PC-3 (cell line): ENCODE results near the gene C16orf74. TPM values are rescaled to one million over a fixed set of nuclear protein-coding genes. Genes with fewer than 3 reads are reported as not detected.

Source experiments
- ATAC-seq: fragments of 200-7000 bp; cut with Tn5 transposase; 2 replicates; pipeline ENCODE4 v1.9.1; 2020; ENCODE audit warnings: mild to moderate bottlenecking, moderate library complexity
- BruUV-seq: library from RNA; stranded (reverse); fragments of 400-500 nt; replicated peaks from 2 replicates; lab custom pipeline; 2021; lab: Mats Ljungman, UMichigan
- CTCF ChIA-PET: fragments of 300-600 bp; sonication (Branson Sonifier 250); formaldehyde crosslinking; loops from one replicate; lab custom pipeline; 2022; ENCODE audit warnings: antibody characterized with exemption; lab: Charles Lee
- POLR2A ChIA-PET: fragments of 300-600 bp; sonication (Branson Sonifier 250); formaldehyde crosslinking; loops from one replicate; lab custom pipeline; 2022; ENCODE audit warnings: antibody characterized with exemption; ENCODE audit not compliant: unreplicated experiment; lab: Charles Lee
- DNase-seq: peaks from one replicate; pipeline ENCODE4 v3.0.0-alpha.2; 2015
- H2AFZ ChIP-seq: fragments of 300-600 bp; sonication (generic); 2 replicates; pipeline ENCODE4 v1.6.0; 2016; ENCODE audit warnings: antibody characterized with exemption, low read length
- H3F3A ChIP-seq: fragments of 300-600 bp; sonication (generic); one replicate; pipeline ENCODE4 v1.6.0; 2017; ENCODE audit warnings: antibody characterized with exemption, low read length, control low read depth, mild to moderate bottlenecking; ENCODE audit not compliant: unreplicated experiment
- H3K27ac ChIP-seq: fragments of 300-600 bp; sonication (generic); 2 replicates; pipeline ENCODE4 v1.5.1; 2016; ENCODE audit warnings: mild to moderate bottlenecking, low read length
- H3K27me3 ChIP-seq: fragments of 300-600 bp; sonication (generic); 2 replicates; pipeline ENCODE4 v1.6.1; 2016; ENCODE audit warnings: low read length, mixed read lengths
- H3K36me3 ChIP-seq: fragments of 300-600 bp; sonication (generic); 2 replicates; pipeline ENCODE4 v1.6.1; 2016; ENCODE audit warnings: low read depth, mixed run types, low read length, mixed read lengths
- H3K4me1 ChIP-seq: fragments of 300-600 bp; sonication (generic); 2 replicates; pipeline ENCODE4 v1.5.1; 2016; ENCODE audit warnings: low read length; ENCODE audit not compliant: insufficient read depth
- H3K4me2 ChIP-seq: fragments of 300-600 bp; sonication (generic); 2 replicates; pipeline ENCODE4 v1.6.0; 2016; ENCODE audit warnings: low read length
- H3K4me3 ChIP-seq: fragments of 300-600 bp; sonication (generic); 2 replicates; pipeline ENCODE4 v1.5.1; 2016; ENCODE audit warnings: mild to moderate bottlenecking, low read length, mixed read lengths
- H3K79me2 ChIP-seq: fragments of 300-600 bp; sonication (generic); 2 replicates; pipeline ENCODE4 v1.6.1; 2017; ENCODE audit warnings: low read length, mixed read lengths
- H3K9ac ChIP-seq: fragments of 300-600 bp; sonication (generic); 2 replicates; pipeline ENCODE4 v1.6.0; 2016; ENCODE audit warnings: mild to moderate bottlenecking, low read length
- H3K9me2 ChIP-seq: fragments of 300-600 bp; sonication (generic); replicated peaks from 2 replicates; pipeline ENCODE4 v1.6.1; 2016; ENCODE audit warnings: mixed run types, low read length, mixed read lengths
- H3K9me3 ChIP-seq: fragments of 300-600 bp; sonication (generic); 2 replicates; pipeline ENCODE4 v1.6.1; 2016; ENCODE audit warnings: low read length, mixed read lengths
- H4K20me1 ChIP-seq: fragments of 300-600 bp; sonication (generic); 2 replicates; pipeline ENCODE4 v1.6.1; 2016; ENCODE audit warnings: low read length, mixed read lengths
- CTCF ChIP-seq: fragments of 300-600 bp; sonication (generic); conservative IDR thresholded peaks from 2 replicates; pipeline ENCODE4 v1.5.1; 2017; ENCODE audit warnings: antibody characterized with exemption, low read depth, mild to moderate bottlenecking, low read length
- EZH2 ChIP-seq: fragments of 300-600 bp; sonication (generic); IDR thresholded peaks from one replicate; pipeline ENCODE4 v1.6.1; 2017; ENCODE audit warnings: antibody characterized with exemption, mild to moderate bottlenecking, low read length; ENCODE audit not compliant: unreplicated experiment
- EZH2phosphoT487 ChIP-seq: fragments of 300-600 bp; sonication (generic); IDR thresholded peaks from 2 replicates; pipeline ENCODE4 v1.6.1; 2018; ENCODE audit warnings: mild to moderate bottlenecking, antibody characterized with exemption, low read length, borderline replicate concordance
- intact Hi-C: fragments of 100-400 bp; cut with micrococcal nuclease; formaldehyde crosslinking; loops from 2 replicates; pipeline ENCODE4 v1.9.0; 2023
- total RNA-seq: library from RNA; depleted of rRNA; stranded (reverse); fragments of >200 nt; gene quantifications from 2 replicates; pipeline ENCODE4 v1.2.3, GENCODE V29; 2014

C16orf74 gene
- total RNA-seq, 1 experiment from 2014 or later = 71.0 TPM

- no peaks in the 10 kb centered on the region for H3K9me2 ChIP-seq
- peaks cover 14% of the 10 kb centered on the region for H3K4me1 ChIP-seq
- DNase-seq = peak; percentile 87
- H3K27ac ChIP-seq = no peak within 1 kb of the TSS
- no peaks in the 10 kb centered on the region for H3K36me3 ChIP-seq
- peak within 1 kb of the TSS; percentile 87 for H2AFZ ChIP-seq
- H3K4me3 ChIP-seq = peak within 1 kb of the TSS; percentile 80
- no peaks in the 10 kb centered on the region for H3K9me3 ChIP-seq
- H3K27me3 ChIP-seq = no peaks in the 10 kb centered on the region
- H3K4me2 ChIP-seq = peak within 1 kb of the TSS; percentile 96
- peak; percentile 98 for ATAC-seq
- BruUV-seq = no TSS peak
- H4K20me1 ChIP-seq = peaks cover 10% of the 10 kb centered on the region; the same call in 1 of the 2 replicates
- peaks cover 28% of the 10 kb centered on the region for H3K79me2 ChIP-seq
- ChIA-PET CTCF (no interaction called here), POLR2A (no interaction called here)
- TF ChIP-seq CTCF = no peak
- intact Hi-C loops = no loop called here
- no peaks in the 10 kb centered on the region for H3F3A ChIP-seq
- H3K9ac ChIP-seq = peak within 1 kb of the TSS; percentile 84
Measured at GRCh38 chr16:85688586-85689284, 62.2 kb downstream of the C16orf74 start, which contains the start of gene GINS2. Gene GINS2 (minus strand): TSS chr16:85688954. CDS start chr16:85688898, 56 bp downstream.

- H3K79me2 ChIP-seq = peaks cover 28% of the 10 kb centered on the region
- no peak overlapping the region for H3K27ac ChIP-seq
- peaks cover 14% of the 10 kb centered on the region for H3K4me1 ChIP-seq
- TF ChIP-seq EZH2phosphoT487 (no peak), EZH2 (no peak), CTCF (no peak; the same call in 1 of the 2 replicates)
- no peaks in the 10 kb centered on the region for H3K36me3 ChIP-seq
- DNase-seq = no peak
- ChIA-PET CTCF (no interaction called here), POLR2A (no interaction called here)
- H3F3A ChIP-seq = no peaks in the 10 kb centered on the region
- no peaks in the 10 kb centered on the region for H3K9me2 ChIP-seq
- intact Hi-C loops = no loop called here
- peaks cover 10% of the 10 kb centered on the region; the same call in 1 of the 2 replicates for H4K20me1 ChIP-seq
- no peaks in the 10 kb centered on the region for H3K9me3 ChIP-seq
- H2AFZ ChIP-seq = peak overlapping the region; percentile 87
- no peaks in the 10 kb centered on the region for H3K27me3 ChIP-seq
- peak overlapping the region; percentile 84 for H3K9ac ChIP-seq
- no TSS peak for BruUV-seq
- ATAC-seq = no peak
- peak overlapping the region; percentile 80 for H3K4me3 ChIP-seq
- peak overlapping the region; percentile 96 for H3K4me2 ChIP-seq
Measured at GRCh38 chr16:85687651-85688471, 63.0 kb downstream of the C16orf74 start.
